BLaER1 treated with 17β-estradiol and CSF1 and Interleukin-3, amounts not matched to agents 10 nM and 100 nM (cell line): ENCODE measurements around the gene GRIN2A.

ENCODE experiments used
- H3K27ac ChIP-seq, 11 experiments: shearing (Covaris generic); formaldehyde crosslinking; 2 replicates each; pipeline ENCODE4 v1.8.1; 2022
- H3K27me3 ChIP-seq, 11 experiments: shearing (Covaris generic); formaldehyde crosslinking; 2 replicates each; pipeline ENCODE4 v1.8.1; 2022
- H3K36me3 ChIP-seq, 11 experiments: shearing (Covaris generic); formaldehyde crosslinking; 2 replicates each; pipeline ENCODE4 v1.8.1; 2022
- H3K4me1 ChIP-seq, 10 experiments: shearing (Covaris generic); formaldehyde crosslinking; 2 replicates each; pipeline ENCODE4 v1.8.1; 2022
- H3K4me2 ChIP-seq, 11 experiments: shearing (Covaris generic); formaldehyde crosslinking; 2 replicates each; pipeline ENCODE4 v1.8.1; 2022
- H3K4me3 ChIP-seq, 10 experiments: shearing (Covaris generic); formaldehyde crosslinking; 2 replicates each; pipeline ENCODE4 v1.8.1; 2022
- H3K9ac ChIP-seq, 11 experiments: shearing (Covaris generic); formaldehyde crosslinking; 2 replicates each; pipeline ENCODE4 v1.8.1; 2022
- H3K9me3 ChIP-seq, 11 experiments: shearing (Covaris generic); formaldehyde crosslinking; replicated peaks in 1 of 11; 2 replicates each; pipeline ENCODE4 v1.8.1; 2022
- H4K20me1 ChIP-seq, 11 experiments: shearing (Covaris generic); formaldehyde crosslinking; 2 replicates each; pipeline ENCODE4 v1.8.1; 2022
- Cebpa-rat ChIP-seq, 11 experiments: shearing (Covaris generic); IDR thresholded peaks; 2 replicates each; pipeline ENCODE4 v1.8.1; 2022

The GRIN2A gene

DNA sequence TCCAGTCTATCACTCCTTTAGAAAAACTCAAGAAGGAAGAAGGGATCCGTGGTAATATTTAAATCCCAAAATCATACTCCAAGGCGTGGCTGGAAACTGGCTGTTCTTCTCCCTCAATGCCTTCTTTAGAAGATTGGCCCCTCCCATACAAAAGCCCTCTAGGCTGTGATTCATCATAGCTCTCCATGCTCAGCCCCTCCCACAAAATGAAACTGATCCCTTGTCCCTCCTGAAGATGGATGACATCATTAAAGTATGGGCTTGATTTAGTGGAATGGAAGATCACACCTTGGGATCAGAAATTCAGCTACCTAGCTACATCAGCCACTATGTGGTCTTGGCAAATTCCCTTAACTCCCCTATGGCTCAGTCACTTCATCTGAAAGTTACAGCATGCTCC, 4.1 kb downstream of the GRIN2A start:
- peaks cover 24 to 31% (median 27%) of the 10 kb centered on the region in 11 experiments for H3K27me3 ChIP-seq
- H4K20me1 ChIP-seq, result peaks cover 0 to 13% (median 4%) of the 10 kb centered on the region in 11 experiments; a peak in 9 of 22 replicates
- H3K36me3 ChIP-seq, result no peaks in the 10 kb centered on the region
- no peak overlapping the region for H3K4me2 ChIP-seq
- H3K27ac ChIP-seq, result no peak overlapping the region
- no peak for TF ChIP-seq Cebpa-rat (IDR thresholded peaks at IDR 0.05)
- H3K4me1 ChIP-seq, result peaks cover 10 to 20% (median 17%) of the 10 kb centered on the region in 10 experiments; a peak in 17 of 20 replicates
- H3K9me3 ChIP-seq, result peaks cover 0 to 5% (median 4%) of the 10 kb centered on the region in 11 experiments; a peak in 6 of 22 replicates
- no peak overlapping the region for H3K4me3 ChIP-seq
- no peak overlapping the region for H3K9ac ChIP-seq

GRCh38 chr16:10172848-10173655, 9.2 kb downstream of the GRIN2A start:
- Histone ChIP-seq H3K27me3 (no peaks in the 10 kb centered on the region), H3K4me3 (no peak overlapping the region), H3K9ac (no peak overlapping the region), H3K36me3 (no peaks in the 10 kb centered on the region), H3K4me1 (no peaks in the 10 kb centered on the region), H4K20me1 (no peaks in the 10 kb centered on the region; a peak in 1 of 22 replicates), H3K9me3 (peaks cover 0 to 5% (median 4%) of the 10 kb centered on the region in 11 experiments; a peak in 6 of 22 replicates), H3K4me2 (no peak overlapping the region), H3K27ac (no peak overlapping the region)
- TF ChIP-seq Cebpa-rat (IDR thresholded peaks at IDR 0.05), result no peak

GRCh38 chr16:10171221-10171620, 11.0 kb downstream of the GRIN2A start:
- TF ChIP-seq Cebpa-rat (IDR thresholded peaks at IDR 0.05), result no peak
- Histone ChIP-seq H3K4me1 (no peaks in the 10 kb centered on the region), H3K9me3 (peaks cover 0 to 5% (median 4%) of the 10 kb centered on the region in 11 experiments; a peak in 6 of 22 replicates), H3K27ac (no peak overlapping the region), H3K27me3 (no peaks in the 10 kb centered on the region), H3K9ac (no peak overlapping the region), H3K4me3 (no peak overlapping the region), H3K4me2 (no peak overlapping the region), H4K20me1 (no peaks in the 10 kb centered on the region; a peak in 1 of 22 replicates), H3K36me3 (no peaks in the 10 kb centered on the region)

DNA sequence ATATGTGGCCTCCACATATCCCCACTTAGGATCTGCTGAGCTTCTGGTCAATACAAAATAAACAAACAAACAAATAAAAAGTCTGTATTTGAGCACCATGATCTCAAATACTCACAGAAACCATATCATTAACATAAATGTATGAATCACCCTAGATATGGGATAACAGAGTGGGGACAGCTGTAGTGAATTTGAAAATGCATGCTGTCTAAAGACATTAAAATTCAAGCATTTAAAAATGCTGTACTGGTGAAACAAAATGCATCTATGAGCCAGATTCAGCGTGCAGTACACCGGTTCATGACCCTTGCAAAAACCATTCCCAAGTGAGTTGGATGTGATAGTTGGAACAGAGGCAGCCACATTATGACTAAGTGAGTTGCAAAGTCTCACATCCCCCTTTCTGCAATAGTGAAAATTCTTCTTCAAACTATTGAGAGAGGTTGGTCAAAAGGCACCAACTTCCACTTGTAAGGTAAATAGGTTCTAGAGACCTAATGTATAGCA, 12.3 kb downstream of the GRIN2A start:
- peaks cover 0 to 5% (median 4%) of the 10 kb centered on the region in 11 experiments; a peak in 6 of 22 replicates for H3K9me3 ChIP-seq
- H3K4me3 ChIP-seq, result no peak overlapping the region
- no peak overlapping the region for H3K4me2 ChIP-seq
- H3K36me3 ChIP-seq, result no peaks in the 10 kb centered on the region
- H4K20me1 ChIP-seq, result no peaks in the 10 kb centered on the region; a peak in 1 of 22 replicates
- H3K9ac ChIP-seq, result no peak overlapping the region
- H3K27ac ChIP-seq, result no peak overlapping the region
- H3K27me3 ChIP-seq, result no peaks in the 10 kb centered on the region
- H3K4me1 ChIP-seq, result no peaks in the 10 kb centered on the region
- TF ChIP-seq Cebpa-rat (IDR thresholded peaks at IDR 0.05), result no peak

GRCh38 chr16:10169031-10169430, 13.2 kb downstream of the GRIN2A start:
- Histone ChIP-seq H3K4me3 (no peak overlapping the region), H3K9ac (no peak overlapping the region), H3K4me2 (no peak overlapping the region), H3K9me3 (peaks cover 0 to 3% (median 2%) of the 10 kb centered on the region in 11 experiments; a peak in 6 of 22 replicates), H3K27me3 (no peaks in the 10 kb centered on the region), H3K36me3 (no peaks in the 10 kb centered on the region), H3K4me1 (no peaks in the 10 kb centered on the region), H3K27ac (no peak overlapping the region), H4K20me1 (no peaks in the 10 kb centered on the region; a peak in 1 of 22 replicates)
- TF ChIP-seq Cebpa-rat (IDR thresholded peaks at IDR 0.05), result no peak

DNA sequence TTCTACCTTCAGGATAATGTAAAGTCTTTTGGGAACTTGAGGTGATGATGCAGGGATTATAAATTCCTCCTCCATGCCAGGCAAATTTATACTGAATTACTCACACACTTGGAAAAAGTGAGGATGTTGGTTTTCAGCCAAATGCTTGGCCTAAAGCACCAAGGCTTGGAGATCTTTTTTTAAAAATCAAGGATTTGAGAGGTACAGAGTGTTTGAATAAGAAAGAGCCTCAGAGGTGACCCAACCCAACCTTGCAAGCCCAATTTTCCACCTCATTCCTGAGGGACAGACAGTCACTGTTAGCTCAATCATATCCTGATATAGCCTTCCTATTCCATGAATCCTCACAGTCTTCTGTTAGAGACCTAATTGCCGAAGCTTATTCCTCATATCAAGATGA, 14.0 kb downstream of the GRIN2A start:
- Histone ChIP-seq H3K4me1 (peaks cover 0 to 6% (median under 1%) of the 10 kb centered on the region in 10 experiments; a peak in 5 of 20 replicates), H4K20me1 (no peaks in the 10 kb centered on the region; a peak in 1 of 22 replicates), H3K27me3 (no peaks in the 10 kb centered on the region), H3K27ac (no peak overlapping the region), H3K4me3 (no peak overlapping the region), H3K9ac (no peak overlapping the region), H3K36me3 (no peaks in the 10 kb centered on the region), H3K4me2 (no peak overlapping the region), H3K9me3 (no peaks in the 10 kb centered on the region)
- TF ChIP-seq Cebpa-rat (IDR thresholded peaks at IDR 0.05), result no peak

- TF ChIP-seq Cebpa-rat (IDR thresholded peaks at IDR 0.05), result no peak
- no peak overlapping the region for H3K4me2 ChIP-seq
- no peaks in the 10 kb centered on the region for H3K36me3 ChIP-seq
- no peak overlapping the region for H3K27ac ChIP-seq
- no peak overlapping the region for H3K4me3 ChIP-seq
- H3K9me3 ChIP-seq, result no peaks in the 10 kb centered on the region
- peaks cover 0 to 11% (median 2%) of the 10 kb centered on the region in 10 experiments; a peak in 5 of 20 replicates for H3K4me1 ChIP-seq
- no peaks in the 10 kb centered on the region for H4K20me1 ChIP-seq
- no peak overlapping the region for H3K9ac ChIP-seq
- H3K27me3 ChIP-seq, result no peaks in the 10 kb centered on the region
Observed at GRCh38 chr16:10165643-10166042, 16.6 kb downstream of the GRIN2A start.

DNA sequence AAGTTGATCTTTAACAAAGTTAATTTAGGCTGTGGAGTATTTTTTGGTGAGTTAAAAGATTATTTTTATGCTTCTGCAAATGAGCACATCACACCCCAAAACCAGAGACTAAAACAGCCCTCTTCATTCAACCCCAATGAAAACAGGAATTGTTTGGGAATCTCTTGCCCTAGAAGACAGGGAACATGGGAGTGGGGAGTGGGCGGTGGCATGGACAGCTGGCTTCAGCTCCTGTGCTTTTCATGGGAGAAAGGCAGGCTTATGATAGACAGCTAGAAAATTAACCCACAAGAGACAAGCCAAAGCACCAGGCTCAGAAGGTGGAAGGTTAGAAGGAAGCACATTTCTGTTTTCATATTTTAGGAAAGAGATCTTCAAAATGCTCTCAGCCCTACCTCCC, 19.2 kb downstream of the GRIN2A start:
- Histone ChIP-seq H3K4me2 (peak overlapping the region in 3 of 11 experiments; percentile 29 to 35 (median 32); a peak in 6 of 22 replicates), H3K9me3 (no peaks in the 10 kb centered on the region), H3K27ac (no peak overlapping the region), H4K20me1 (no peaks in the 10 kb centered on the region), H3K27me3 (no peaks in the 10 kb centered on the region), H3K4me3 (no peak overlapping the region), H3K9ac (no peak overlapping the region), H3K4me1 (peaks cover 0 to 11% (median 2%) of the 10 kb centered on the region in 10 experiments; a peak in 5 of 20 replicates), H3K36me3 (no peaks in the 10 kb centered on the region)
- TF ChIP-seq Cebpa-rat (IDR thresholded peaks at IDR 0.05), result no peak

DNA sequence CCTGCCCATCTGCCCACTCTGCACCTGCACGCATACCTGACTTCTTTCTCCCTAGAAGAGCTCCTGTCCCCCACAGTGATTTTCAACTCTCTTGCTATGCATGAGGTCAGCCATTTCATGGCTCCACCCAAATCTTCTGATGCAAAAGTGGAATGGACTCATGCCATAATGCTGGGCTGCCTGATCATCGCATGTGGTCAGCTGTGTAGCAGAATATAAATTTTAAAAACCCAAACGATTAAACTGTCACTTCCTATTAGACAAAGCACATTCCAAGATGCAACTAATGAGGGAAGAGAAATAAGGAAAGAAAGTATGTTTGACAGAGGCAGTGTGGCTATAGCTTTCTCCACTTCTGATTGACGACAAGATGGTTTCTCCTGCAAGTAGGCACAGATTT, 26.1 kb downstream of the GRIN2A start:
- no peaks in the 10 kb centered on the region for H3K27me3 ChIP-seq
- H3K4me3 ChIP-seq, result no peak overlapping the region
- H3K4me2 ChIP-seq, result no peak overlapping the region
- H3K9ac ChIP-seq, result no peak overlapping the region
- H4K20me1 ChIP-seq, result no peaks in the 10 kb centered on the region
- H3K27ac ChIP-seq, result no peak overlapping the region
- H3K36me3 ChIP-seq, result no peaks in the 10 kb centered on the region
- H3K9me3 ChIP-seq, result peaks cover 5 to 22% (median 11%) of the 10 kb centered on the region in 11 experiments; a peak in 14 of 22 replicates
- no peak for TF ChIP-seq Cebpa-rat (IDR thresholded peaks at IDR 0.05)
- H3K4me1 ChIP-seq, result peaks cover 0 to 14% (median 3%) of the 10 kb centered on the region in 10 experiments; a peak in 13 of 20 replicates
